SK-N-SH (cell line): ENCODE measurements around the gene PPP5C. TPM values are rescaled to one million over a fixed set of nuclear protein-coding genes. Genes with fewer than 3 reads are reported as not detected.

Experiments
- CTCF ChIA-PET: fragments of 300-600, 350-600 bp; formaldehyde crosslinking; extraction: SDS; loops from one replicate; lab custom pipeline; 2021; lab: Yijun Ruan, JAX
- POLR2A ChIA-PET: fragments of 350-600 bp; sonication (Branson Sonifier 250); formaldehyde crosslinking; extraction: SDS; loops from one replicate; lab custom pipeline; 2020; ENCODE audit warnings: antibody characterized with exemption, inconsistent platforms; lab: Yijun Ruan, JAX
- DNase-seq: peaks from one replicate; pipeline ENCODE4 v3.0.0; 2012
- H2AFZ ChIP-seq: fragments of 200-600 bp; sonication (generic); 2 replicates; pipeline ENCODE4 v1.8.1; 2016; ENCODE audit warnings: antibody characterized with exemption, mild to moderate bottlenecking, low read depth
- H3F3A ChIP-seq: fragments of 200-600 bp; sonication (generic); replicated peaks from 2 replicates; pipeline ENCODE3; 2016; ENCODE audit warnings: antibody characterized with exemption, mild to moderate bottlenecking; ENCODE audit not compliant: insufficient read depth
- H3K27ac ChIP-seq, 2 experiments: fragments of 200-500 bp in 1 of 2; fragments of 200-600 bp in 1 of 2; sonication (Bioruptor generic) in 1 of 2; sonication (generic), shearing (Covaris generic) in 1 of 2; 2 replicates each; pipeline versions ENCODE4 v1.5.1 to v1.6.1; 2014 to 2016; ENCODE audit warnings: low read depth in 2 of 2, inconsistent platforms in 1 of 2, low read length in 1 of 2, mild to moderate bottlenecking in 1 of 2, mixed read lengths in 1 of 2
- H3K27me3 ChIP-seq: fragments of 200-600 bp; sonication (generic), shearing (Covaris generic); 2 replicates; pipeline ENCODE4 v1.6.1; 2016; ENCODE audit warnings: mixed run types; ENCODE audit not compliant: insufficient read depth
- H3K36me3 ChIP-seq, 2 experiments: fragments of 200-500 bp in 1 of 2; fragments of 200-600 bp in 1 of 2; sonication (Bioruptor generic) in 1 of 2; sonication (generic) in 1 of 2; replicated peaks in 1 of 2; 2 replicates each; pipeline versions ENCODE3 to v1.5.1; 2014 to 2016; ENCODE audit warnings: low read length in 1 of 2, mild to moderate bottlenecking in 1 of 2; ENCODE audit not compliant: insufficient read depth in 2 of 2, control insufficient read depth in 1 of 2
- H3K4me1 ChIP-seq, 2 experiments: fragments of 200-500 bp in 1 of 2; fragments of 200-600 bp in 1 of 2; sonication (Bioruptor generic) in 1 of 2; sonication (generic), shearing (Covaris generic) in 1 of 2; 2 replicates each; pipeline versions ENCODE4 v1.5.1 to v1.6.1; 2014 to 2016; ENCODE audit warnings: low read depth in 1 of 2, low read length in 1 of 2, mixed run types in 1 of 2; ENCODE audit not compliant: insufficient read depth in 2 of 2, control insufficient read depth in 1 of 2
- H3K4me2 ChIP-seq: fragments of 200-600 bp; sonication (generic), shearing (Covaris generic); 2 replicates; pipeline ENCODE4 v1.6.1; 2017; ENCODE audit warnings: mixed run types
- H3K4me3 ChIP-seq, 2 experiments: fragments of 200-500 bp in 1 of 2; fragments of 200-600 bp in 1 of 2; sonication (Bioruptor generic) in 1 of 2; sonication (generic), shearing (Covaris generic) in 1 of 2; 2 replicates each; pipeline versions ENCODE4 v1.5.1 to v1.8.1; 2014 to 2016; ENCODE audit warnings: low read depth in 2 of 2, inconsistent platforms in 1 of 2, low read length in 1 of 2, mild to moderate bottlenecking in 1 of 2, mixed read lengths in 1 of 2, moderate library complexity in 1 of 2
- H3K79me2 ChIP-seq: fragments of 200-600 bp; sonication (generic); 2 replicates; pipeline ENCODE4 v1.8.1; 2017; ENCODE audit warnings: mild to moderate bottlenecking; ENCODE audit not compliant: insufficient read depth
- H3K9ac ChIP-seq: fragments of 200-600 bp; sonication (generic); 2 replicates; pipeline ENCODE4 v1.6.1; 2017; ENCODE audit warnings: mixed run types
- H3K9me2 ChIP-seq: fragments of 200-600 bp; sonication (generic); 2 replicates; pipeline ENCODE4 v1.6.1; 2017; ENCODE audit warnings: mixed run types
- H3K9me3 ChIP-seq: fragments of 200-600 bp; sonication (generic); 2 replicates; pipeline ENCODE4 v1.6.1; 2017; ENCODE audit warnings: mixed run types, mild to moderate bottlenecking, moderate library complexity
- H4K20me1 ChIP-seq: fragments of 200-600 bp; sonication (generic); 2 replicates; pipeline ENCODE4 v1.6.1; 2017; ENCODE audit warnings: mild to moderate bottlenecking, mixed run types; ENCODE audit not compliant: insufficient read depth
- CHD2 ChIP-seq: fragments of 150-350 bp; IDR thresholded peaks from 2 replicates; pipeline ENCODE4 v1.6.1; 2018; ENCODE audit warnings: low read length; ENCODE audit not compliant: partially characterized antibody
- ELF1 ChIP-seq: IDR thresholded peaks from 2 replicates; pipeline ENCODE4 v1.4.0; 2012
- EP300 ChIP-seq, 2 experiments: IDR thresholded peaks; 2 replicates each; pipeline versions ENCODE4 v1.4.0 to v1.6.1; 2012; ENCODE audit warnings: borderline replicate concordance in 1 of 2, low read depth in 1 of 2, low read length in 1 of 2
- EZH2phosphoT487 ChIP-seq: fragments of 200-600 bp; sonication (generic); IDR thresholded peaks from 2 replicates; pipeline ENCODE4 v1.6.1; 2017; ENCODE audit warnings: low read depth, mixed run types, mild to moderate bottlenecking, antibody characterized with exemption, moderate library complexity, borderline replicate concordance
- FOSL2 ChIP-seq: IDR thresholded peaks from 2 replicates; pipeline ENCODE4 v1.4.0; 2012; ENCODE audit warnings: low read depth, mild to moderate bottlenecking, moderate library complexity, borderline replicate concordance
- GABPA ChIP-seq: IDR thresholded peaks from 2 replicates; pipeline ENCODE4 v1.4.0; 2012; ENCODE audit warnings: low read depth, mild to moderate bottlenecking
- GATA2 ChIP-seq: sonication (generic); formaldehyde crosslinking; IDR thresholded peaks from 2 replicates; pipeline ENCODE4 v1.5.0; 2020; ENCODE audit warnings: mild to moderate bottlenecking, missing genetic modification reagents
- IRF3 ChIP-seq: fragments of 150-350 bp; IDR thresholded peaks from 2 replicates; pipeline ENCODE4 v1.6.1; 2016; ENCODE audit warnings: mild to moderate bottlenecking, low read depth, low read length
- JUND ChIP-seq: IDR thresholded peaks from 2 replicates; pipeline ENCODE4 v1.4.0; 2012
- NFIC ChIP-seq: IDR thresholded peaks from 2 replicates; pipeline ENCODE4 v1.4.0; 2012; ENCODE audit warnings: borderline replicate concordance
- RAD21 ChIP-seq: IDR thresholded peaks from 2 replicates; pipeline ENCODE4 v1.6.1; 2012; ENCODE audit warnings: mild to moderate bottlenecking, low read length
- RCOR1 ChIP-seq: fragments of 150-350 bp; IDR thresholded peaks from 2 replicates; pipeline ENCODE4 v1.6.1; 2017; ENCODE audit warnings: antibody characterized with exemption, low read length
- RFX5 ChIP-seq: IDR thresholded peaks from 2 replicates; pipeline ENCODE4 v1.6.1; 2012; ENCODE audit warnings: mild to moderate bottlenecking, improper control_type of control experiment, low read length
- SMC3 ChIP-seq: IDR thresholded peaks from 2 replicates; pipeline ENCODE4 v1.6.1; 2012; ENCODE audit warnings: low read depth, low read length, improper control_type of control experiment
- TEAD4 ChIP-seq: IDR thresholded peaks from 2 replicates; pipeline ENCODE4 v1.4.0; 2012; ENCODE audit warnings: mild to moderate bottlenecking, borderline replicate concordance; ENCODE audit not compliant: insufficient read depth
- WGBS: methylation state at CpG from one replicate; pipeline ENCODE4 v1.1.6; 2017; ENCODE audit warnings: low lambda C conversion rate; 5-methylcytosine and 5-hydroxymethylcytosine counted together
- polyA plus RNA-seq, 3 experiments: library from polyadenylated mRNA; depleted of rRNA; stranded (reverse); fragments of >200 nt; gene quantifications; 2 replicates each; pipeline ENCODE4 v1.2.3, GENCODE V29; 2012
- TF ChIP-seq, protein P1 (sequence below): IDR thresholded peaks from 2 replicates; pipeline ENCODE4 v1.4.0; 2012; ENCODE audit warnings: low read depth, borderline replicate concordance
- TF ChIP-seq, protein P2 (sequence below): IDR thresholded peaks from 2 replicates; pipeline ENCODE4 v1.4.0; 2012; ENCODE audit warnings: low read depth, borderline replicate concordance
- TF ChIP-seq, protein P3 (sequence below): IDR thresholded peaks from 2 replicates; pipeline ENCODE4 v1.6.1; 2012; ENCODE audit warnings: mild to moderate bottlenecking, low read depth, low read length, moderate library complexity

PPP5C gene
- polyA plus RNA-seq, 1 of the 3 experiments (the other 2 are of a cell fraction): 162 TPM

DNA sequence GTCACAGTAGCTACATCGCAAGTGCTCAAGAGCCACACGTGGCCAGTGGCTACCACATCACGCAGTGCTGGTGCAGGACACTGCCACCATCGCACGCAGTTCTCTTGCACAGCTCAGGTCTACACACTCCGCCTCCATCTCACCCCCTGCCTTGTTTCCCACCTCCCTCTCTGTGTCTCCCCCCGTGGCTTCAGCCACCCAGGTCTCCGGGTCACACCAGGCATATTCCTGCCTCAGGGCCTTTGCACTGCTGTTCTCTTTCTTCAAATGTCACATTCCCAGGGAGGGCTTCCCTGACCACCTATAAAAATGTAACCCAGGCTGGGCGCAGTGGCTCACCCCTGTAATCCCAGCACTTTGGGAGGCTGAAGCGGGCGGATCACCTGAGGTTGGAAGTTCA lies 55.8 kb downstream of the PPP5C start:
- Histone ChIP-seq H3K4me3 (no peak overlapping the region), H3K36me3 (no peaks in the 10 kb centered on the region), H3K4me1 (no peaks in the 10 kb centered on the region), H3K9ac (no peak overlapping the region), H2AFZ (no peak overlapping the region), H3K27ac (no peak overlapping the region), H4K20me1 (no peaks in the 10 kb centered on the region), H3K9me2 (no peaks in the 10 kb centered on the region), H3K4me2 (no peak overlapping the region), H3K79me2 (no peaks in the 10 kb centered on the region), H3K9me3 (no peaks in the 10 kb centered on the region), H3F3A (no peaks in the 10 kb centered on the region), H3K27me3 (no peaks in the 10 kb centered on the region)
- POLR2A ChIA-PET: no interaction called here
- no peak for TF ChIP-seq GABPA
- no peak for TF ChIP-seq RCOR1
- TF ChIP-seq EP300 (IDR thresholded peaks at IDR 0.05; ENCODE audit: borderline replicate concordance in 1 of 2, low read depth in 1 of 2, low read length in 1 of 2): no peak
- no peak for TF ChIP-seq CHD2
- TF ChIP-seq, protein P1, sequence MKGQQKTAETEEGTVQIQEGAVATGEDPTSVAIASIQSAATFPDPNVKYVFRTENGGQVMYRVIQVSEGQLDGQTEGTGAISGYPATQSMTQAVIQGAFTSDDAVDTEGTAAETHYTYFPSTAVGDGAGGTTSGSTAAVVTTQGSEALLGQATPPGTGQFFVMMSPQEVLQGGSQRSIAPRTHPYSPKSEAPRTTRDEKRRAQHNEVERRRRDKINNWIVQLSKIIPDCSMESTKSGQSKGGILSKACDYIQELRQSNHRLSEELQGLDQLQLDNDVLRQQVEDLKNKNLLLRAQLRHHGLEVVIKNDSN: no peak
- TF ChIP-seq TEAD4: no peak
- TF ChIP-seq, protein P2, sequence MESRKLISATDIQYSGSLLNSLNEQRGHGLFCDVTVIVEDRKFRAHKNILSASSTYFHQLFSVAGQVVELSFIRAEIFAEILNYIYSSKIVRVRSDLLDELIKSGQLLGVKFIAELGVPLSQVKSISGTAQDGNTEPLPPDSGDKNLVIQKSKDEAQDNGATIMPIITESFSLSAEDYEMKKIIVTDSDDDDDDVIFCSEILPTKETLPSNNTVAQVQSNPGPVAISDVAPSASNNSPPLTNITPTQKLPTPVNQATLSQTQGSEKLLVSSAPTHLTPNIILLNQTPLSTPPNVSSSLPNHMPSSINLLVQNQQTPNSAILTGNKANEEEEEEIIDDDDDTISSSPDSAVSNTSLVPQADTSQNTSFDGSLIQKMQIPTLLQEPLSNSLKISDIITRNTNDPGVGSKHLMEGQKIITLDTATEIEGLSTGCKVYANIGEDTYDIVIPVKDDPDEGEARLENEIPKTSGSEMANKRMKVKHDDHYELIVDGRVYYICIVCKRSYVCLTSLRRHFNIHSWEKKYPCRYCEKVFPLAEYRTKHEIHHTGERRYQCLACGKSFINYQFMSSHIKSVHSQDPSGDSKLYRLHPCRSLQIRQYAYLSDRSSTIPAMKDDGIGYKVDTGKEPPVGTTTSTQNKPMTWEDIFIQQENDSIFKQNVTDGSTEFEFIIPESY: no peak
- no peak for TF ChIP-seq JUND
- TF ChIP-seq NFIC: no peak
- TF ChIP-seq IRF3: no peak
- TF ChIP-seq, protein P3, sequence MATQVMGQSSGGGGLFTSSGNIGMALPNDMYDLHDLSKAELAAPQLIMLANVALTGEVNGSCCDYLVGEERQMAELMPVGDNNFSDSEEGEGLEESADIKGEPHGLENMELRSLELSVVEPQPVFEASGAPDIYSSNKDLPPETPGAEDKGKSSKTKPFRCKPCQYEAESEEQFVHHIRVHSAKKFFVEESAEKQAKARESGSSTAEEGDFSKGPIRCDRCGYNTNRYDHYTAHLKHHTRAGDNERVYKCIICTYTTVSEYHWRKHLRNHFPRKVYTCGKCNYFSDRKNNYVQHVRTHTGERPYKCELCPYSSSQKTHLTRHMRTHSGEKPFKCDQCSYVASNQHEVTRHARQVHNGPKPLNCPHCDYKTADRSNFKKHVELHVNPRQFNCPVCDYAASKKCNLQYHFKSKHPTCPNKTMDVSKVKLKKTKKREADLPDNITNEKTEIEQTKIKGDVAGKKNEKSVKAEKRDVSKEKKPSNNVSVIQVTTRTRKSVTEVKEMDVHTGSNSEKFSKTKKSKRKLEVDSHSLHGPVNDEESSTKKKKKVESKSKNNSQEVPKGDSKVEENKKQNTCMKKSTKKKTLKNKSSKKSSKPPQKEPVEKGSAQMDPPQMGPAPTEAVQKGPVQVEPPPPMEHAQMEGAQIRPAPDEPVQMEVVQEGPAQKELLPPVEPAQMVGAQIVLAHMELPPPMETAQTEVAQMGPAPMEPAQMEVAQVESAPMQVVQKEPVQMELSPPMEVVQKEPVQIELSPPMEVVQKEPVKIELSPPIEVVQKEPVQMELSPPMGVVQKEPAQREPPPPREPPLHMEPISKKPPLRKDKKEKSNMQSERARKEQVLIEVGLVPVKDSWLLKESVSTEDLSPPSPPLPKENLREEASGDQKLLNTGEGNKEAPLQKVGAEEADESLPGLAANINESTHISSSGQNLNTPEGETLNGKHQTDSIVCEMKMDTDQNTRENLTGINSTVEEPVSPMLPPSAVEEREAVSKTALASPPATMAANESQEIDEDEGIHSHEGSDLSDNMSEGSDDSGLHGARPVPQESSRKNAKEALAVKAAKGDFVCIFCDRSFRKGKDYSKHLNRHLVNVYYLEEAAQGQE: no peak
- no peak for TF ChIP-seq SMC3
- TF ChIP-seq FOSL2: no peak
- no peak for TF ChIP-seq RAD21
- no peak for TF ChIP-seq RFX5
- no peak for TF ChIP-seq GATA2 (CRISPR knock-in tag)
- no peak for TF ChIP-seq ELF1
- no peak for TF ChIP-seq EZH2phosphoT487
- CTCF ChIA-PET: interaction anchor here (0.6 to 14.4 kb wide), 18 partner anchors 8 to 226 kb away, joined by 3 to 463 read pairs (median 5); partner anchors contain the start of genes CCDC8, PNMA8A and PNMA8B
- DNase-seq: no peak
- 79% methylated on average over 9 of the region's 11 CpGs for WGBS
